ENCODE data around the gene KLK15. TPM values are rescaled to one million over a fixed set of nuclear protein-coding genes. Genes with fewer than 3 reads are reported as not detected.

KLK15 gene
- total RNA-seq, 2 donors from 2014 or later: not detected

GRCh38 chr19:50803633-50804419 is 29.5 kb downstream of the KLK15 start:
- ATAC-seq (peak; percentile 10 to 19), DNase-seq (no peak)
- intact Hi-C loops (cut with DNase I): no loop called here

GRCh38 chr19:50801107-50801506 is 32.3 kb downstream of the KLK15 start:
- no peak for ATAC-seq
- no peak for DNase-seq
- intact Hi-C loops (cut with DNase I): no loop called here

- no peak for DNase-seq
- ATAC-seq: no peak
- intact Hi-C loops (cut with DNase I): no loop called here
Measured at GRCh38 chr19:50799547-50799851, 33.9 kb downstream of the KLK15 start.

- ATAC-seq (no peak), DNase-seq (no peak)
- intact Hi-C loops (cut with DNase I): no loop called here
Measured at GRCh38 chr19:50798659-50799546, 34.5 kb downstream of the KLK15 start.

- ATAC-seq: no peak
- intact Hi-C loops (cut with DNase I): no loop called here
- no peak for DNase-seq
Measured at GRCh38 chr19:50797781-50798658, 35.4 kb downstream of the KLK15 start.

GRCh38 chr19:50797429-50797780 is 36.0 kb downstream of the KLK15 start:
- intact Hi-C loops (cut with DNase I): no loop called here
- no peak for DNase-seq
- no peak for ATAC-seq

- DNase-seq (no peak), ATAC-seq (no peak)
- intact Hi-C loops (cut with DNase I): no loop called here
Measured at GRCh38 chr19:50796634-50797428, 36.5 kb downstream of the KLK15 start.

GRCh38 chr19:50796128-50796633 is 37.2 kb downstream of the KLK15 start:
- intact Hi-C loops (cut with DNase I): no loop called here
- ATAC-seq (no peak), DNase-seq (no peak)

- ATAC-seq (no peak), DNase-seq (no peak)
- intact Hi-C loops (cut with DNase I): no loop called here
Measured at GRCh38 chr19:50795664-50796073, 37.7 kb downstream of the KLK15 start.

GRCh38 chr19:50794876-50795663 is 38.3 kb downstream of the KLK15 start:
- intact Hi-C loops (cut with DNase I): no loop called here
- ATAC-seq (peak in 1 of 2 donors; percentile 4), DNase-seq (no peak)

GRCh38 chr19:50794074-50794875 is 39.1 kb downstream of the KLK15 start:
- DNase-seq: no peak
- intact Hi-C loops (cut with DNase I): no loop called here
- peak in 1 of 2 donors; percentile 6 for ATAC-seq

- intact Hi-C loops (cut with DNase I): no loop called here
- no peak for ATAC-seq
Measured at GRCh38 chr19:50793558-50794065, 39.8 kb downstream of the KLK15 start.

GRCh38 chr19:50792272-50793250 is 40.8 kb downstream of the KLK15 start:
- intact Hi-C loops (cut with DNase I): no loop called here
- ATAC-seq (no peak), DNase-seq (no peak)

More at GRCh38 chr19:50793558-50794065, 39.8 kb downstream of the KLK15 start:
- no peak for DNase-seq

- no peak for DNase-seq
- no peak for ATAC-seq
- intact Hi-C loops (cut with DNase I): no loop called here
Measured at GRCh38 chr19:50791594-50792271, 41.6 kb downstream of the KLK15 start.

GRCh38 chr19:50790922-50791467 is 42.4 kb downstream of the KLK15 start:
- intact Hi-C loops (cut with DNase I): no loop called here
- no peak for DNase-seq
- ATAC-seq: no peak
